ENCODE measurements around the gene ATXN7L1.
"Not testable (repeated sequence)": the region's sequence is repeated elsewhere in the genome, so short reads cannot be mapped to it uniquely, and the experiment has no call there.

Gene ATXN7L1

DNA sequence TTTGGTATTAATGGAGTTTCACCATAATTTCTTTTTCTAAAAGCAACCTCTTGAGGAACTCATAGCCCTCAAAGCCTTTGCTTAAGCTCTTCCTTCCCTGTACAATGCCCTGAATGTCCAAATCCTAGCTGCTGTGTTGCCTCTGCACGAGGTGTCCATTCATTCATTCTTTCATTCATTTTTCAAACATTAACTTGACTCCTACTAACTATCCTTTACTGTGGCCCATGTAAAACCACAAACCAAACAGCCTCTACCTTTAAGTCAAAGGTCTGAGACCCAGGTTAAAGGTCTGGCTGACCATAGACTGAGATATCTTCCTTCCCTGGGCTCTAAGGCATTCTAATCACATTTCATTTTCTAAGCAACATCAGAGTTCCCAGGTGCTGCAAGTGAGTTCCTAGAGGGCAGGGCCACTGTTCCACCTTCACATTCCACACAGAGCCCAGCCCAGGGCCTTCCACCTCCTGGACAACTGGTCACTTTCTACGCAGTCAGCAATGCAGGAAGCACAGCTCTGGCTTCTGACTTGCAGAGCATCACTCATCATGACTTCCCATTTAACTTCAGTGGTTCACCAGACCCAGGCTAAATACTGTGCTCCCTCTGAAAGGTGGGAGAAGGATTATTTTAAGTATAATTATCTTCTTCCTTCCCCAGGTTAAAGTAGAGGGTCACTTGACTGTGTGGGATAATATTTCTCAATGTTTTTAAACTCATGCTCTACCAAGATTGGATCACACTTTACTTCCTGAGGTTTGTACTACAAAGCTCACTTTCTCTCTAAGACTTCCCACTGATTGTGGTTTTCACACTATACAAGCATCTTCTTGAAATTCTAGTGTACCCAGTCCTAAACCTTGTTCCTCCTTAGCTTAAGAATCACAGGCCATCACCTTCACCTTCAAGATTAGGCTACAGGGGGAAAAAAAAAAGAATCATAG, 19.1 kb downstream of the ATXN7L1 start:
- no peak for DNase-seq

DNA sequence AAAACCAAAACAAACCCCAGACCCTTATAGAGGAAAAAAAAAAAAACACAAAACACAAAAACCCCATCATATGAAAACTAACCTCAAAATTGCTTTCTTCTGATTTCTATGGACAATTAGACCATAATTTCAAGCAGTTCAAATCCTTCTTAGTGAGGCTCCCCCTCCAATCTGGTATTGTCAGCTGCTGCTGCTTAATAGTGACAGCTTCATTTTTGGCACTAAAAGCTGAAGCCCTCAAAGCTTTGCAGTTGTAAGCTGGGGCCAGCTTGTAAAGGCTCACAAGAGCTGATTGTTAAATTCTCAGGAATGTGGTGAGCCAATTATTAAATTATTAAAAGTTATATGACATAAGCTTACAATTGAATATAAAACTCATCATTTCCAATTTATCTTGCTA, 21.9 kb downstream of the ATXN7L1 start:
- DNase-seq: no peak

DNA sequence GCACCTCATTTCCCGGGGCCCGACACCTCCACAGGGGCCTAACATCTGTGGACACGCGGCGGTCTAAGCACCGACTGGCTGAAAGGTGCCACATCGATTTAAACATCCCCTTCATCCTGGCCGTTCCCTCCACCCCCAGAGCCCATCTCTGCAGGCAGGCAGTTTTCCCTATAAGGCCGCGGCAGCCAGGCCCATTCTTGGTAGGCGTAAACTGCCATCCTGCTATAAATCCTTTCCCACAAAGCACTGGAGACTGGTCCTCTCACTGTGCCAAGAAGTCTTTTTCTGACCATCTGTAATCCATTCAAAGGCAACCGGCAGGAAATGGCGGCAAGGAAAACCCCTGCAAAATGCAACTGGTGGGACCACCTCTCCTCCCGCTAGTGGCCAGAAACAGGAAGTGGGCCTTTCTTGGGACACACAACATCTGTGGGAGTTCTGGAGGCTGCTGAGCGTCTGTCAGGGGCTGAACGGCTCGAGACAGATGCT, 22.4 kb downstream of the ATXN7L1 start:
- no peak for DNase-seq

DNA sequence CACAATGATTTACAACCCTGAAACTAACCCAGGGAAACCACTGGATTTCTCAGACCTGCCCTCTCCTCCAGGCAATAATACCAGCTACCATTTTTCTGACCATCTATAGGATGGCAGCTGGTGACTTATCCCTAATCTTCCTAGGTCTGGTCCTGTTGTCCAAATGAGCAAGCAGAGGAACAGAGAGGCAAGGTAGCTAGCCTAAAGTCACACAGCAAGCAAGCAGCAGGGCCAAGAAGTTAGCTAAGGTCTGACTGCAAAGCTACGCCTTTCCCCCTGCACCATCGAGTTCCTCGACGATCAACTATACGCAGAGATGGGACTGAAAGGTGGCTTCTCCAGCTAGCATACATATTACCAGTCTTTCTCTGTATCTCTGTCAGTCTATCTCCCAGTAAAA, 25.3 kb downstream of the ATXN7L1 start:
- DNase-seq: no peak

DNA sequence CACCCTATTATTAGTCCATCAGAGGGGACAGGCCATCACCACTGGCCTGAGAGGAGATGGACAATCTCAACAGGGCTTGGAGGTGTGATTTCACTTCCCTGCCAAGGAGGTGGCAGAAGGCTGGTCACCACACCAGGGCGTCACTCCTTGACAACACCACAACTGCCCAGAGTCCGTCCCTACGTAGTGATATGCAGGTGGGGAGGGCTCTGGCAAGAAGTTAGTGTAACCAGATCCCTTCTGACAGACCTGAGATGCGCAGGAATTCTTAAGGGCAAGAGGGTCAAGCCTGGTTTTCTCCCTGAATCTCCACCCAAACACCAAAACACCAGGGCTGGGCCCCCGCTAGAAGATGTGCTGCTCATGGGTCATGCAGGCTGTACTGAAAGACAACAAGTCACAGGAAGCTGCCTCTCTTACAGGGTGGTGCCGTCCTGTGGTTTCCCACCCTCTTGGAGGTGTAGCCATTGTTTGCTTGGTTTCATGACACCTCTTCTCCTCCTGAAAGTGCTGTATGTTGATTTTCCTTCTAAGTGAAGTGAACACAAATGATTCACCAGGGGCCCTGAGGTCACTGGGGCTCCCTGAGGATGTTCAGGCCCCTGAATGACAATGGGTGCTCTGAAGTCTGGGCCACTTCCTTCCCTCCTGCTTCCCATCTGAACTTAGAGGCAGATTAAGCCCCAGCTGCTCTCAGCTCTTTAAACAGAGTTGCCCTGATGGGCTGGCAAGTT, 27.1 kb downstream of the ATXN7L1 start:
- peak; percentile 30 to 49 for DNase-seq

DNA sequence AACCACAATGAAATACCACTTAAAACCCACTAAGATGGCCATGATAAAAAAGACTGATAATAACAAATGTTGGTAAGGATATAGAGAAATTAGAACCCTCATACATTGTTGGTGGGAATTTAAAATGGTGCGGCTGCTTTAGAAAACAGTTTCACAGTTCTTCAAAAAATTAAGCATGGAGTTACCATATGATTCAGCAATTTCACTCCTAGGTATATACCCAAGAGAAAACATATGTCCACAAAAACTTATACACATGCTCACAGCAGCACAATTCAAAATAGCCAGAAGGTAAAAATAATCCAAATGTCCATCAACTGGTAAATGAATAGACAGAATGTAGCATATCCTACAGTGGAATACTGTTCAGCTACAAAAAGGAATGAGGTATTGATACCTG, 30.0 kb downstream of the ATXN7L1 start:
- DNase-seq: no peak

DNA sequence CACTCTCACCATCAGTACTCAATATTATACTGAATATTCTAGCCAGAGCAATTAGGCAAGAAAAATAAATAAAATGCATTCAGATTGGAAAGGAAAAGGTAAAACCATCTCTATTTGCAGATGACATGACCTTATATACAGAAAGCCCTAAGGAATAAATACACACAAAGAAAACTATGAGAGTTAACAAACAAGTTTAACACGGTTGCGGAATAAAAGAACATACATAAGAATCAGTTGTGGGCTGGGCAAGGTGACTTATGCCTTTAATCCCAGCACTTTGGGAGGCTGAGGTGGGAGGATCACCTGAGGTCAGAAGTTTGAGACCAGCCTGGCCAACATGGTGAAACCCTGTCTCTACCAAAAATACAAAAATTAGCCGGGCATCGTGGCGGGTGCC, 31.7 kb downstream of the ATXN7L1 start:
- not testable (repeated sequence) for DNase-seq

DNA sequence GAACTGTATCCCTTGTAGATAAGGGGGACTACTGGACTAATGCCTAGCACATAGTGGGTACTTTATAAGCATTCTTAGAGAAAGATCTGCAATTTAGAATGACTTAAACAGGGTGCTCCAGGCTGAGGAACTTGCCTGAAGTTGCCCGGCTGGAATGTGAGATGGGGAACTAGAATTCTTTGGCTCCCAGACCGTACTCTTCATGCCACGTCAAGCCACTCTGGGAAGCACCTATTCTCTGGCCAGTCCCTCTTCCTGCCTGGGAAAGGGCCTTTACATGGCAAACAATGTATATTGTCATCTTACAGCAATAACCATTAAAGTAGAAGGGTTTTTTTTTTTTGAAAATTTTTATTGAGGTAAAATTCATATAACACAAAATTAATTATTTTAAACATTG, 34.5 kb downstream of the ATXN7L1 start:
- no peak for DNase-seq

DNA sequence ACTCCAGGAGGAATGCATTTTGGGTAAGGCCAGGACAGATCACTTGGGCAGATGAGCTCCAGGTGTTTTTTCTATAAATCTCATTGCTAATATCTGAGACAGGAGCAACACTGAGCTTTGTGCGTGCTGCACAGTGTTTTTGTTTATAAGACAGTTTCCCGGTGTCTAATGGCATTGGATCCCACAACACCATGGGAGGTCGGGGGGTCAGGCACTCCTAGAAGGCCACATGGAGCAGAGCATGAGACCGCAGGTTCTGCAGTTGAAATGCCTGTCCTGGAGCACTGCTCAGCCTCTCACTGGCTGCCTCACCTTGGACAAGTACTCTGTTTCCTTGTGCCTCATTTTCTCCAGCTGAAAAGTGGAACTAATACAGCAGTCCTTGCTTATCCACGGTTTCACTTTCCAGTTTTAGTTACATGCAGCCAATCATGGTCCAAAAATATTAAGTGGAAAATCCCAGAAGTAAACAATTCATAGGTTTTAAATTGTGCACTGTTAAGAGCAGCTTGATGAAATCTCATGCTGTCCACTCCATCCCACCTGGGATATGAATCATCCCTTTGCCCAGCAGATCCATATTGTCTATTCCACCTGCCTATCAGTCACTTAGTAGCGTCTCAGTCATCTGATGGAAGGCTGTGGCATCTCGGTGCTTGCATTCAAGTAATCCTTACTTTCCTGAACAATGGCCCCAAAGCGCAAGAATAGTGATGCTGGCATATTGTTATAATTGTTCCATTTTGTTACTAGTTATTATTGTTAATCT, 35.2 kb downstream of the ATXN7L1 start:
- no peak for DNase-seq

DNA sequence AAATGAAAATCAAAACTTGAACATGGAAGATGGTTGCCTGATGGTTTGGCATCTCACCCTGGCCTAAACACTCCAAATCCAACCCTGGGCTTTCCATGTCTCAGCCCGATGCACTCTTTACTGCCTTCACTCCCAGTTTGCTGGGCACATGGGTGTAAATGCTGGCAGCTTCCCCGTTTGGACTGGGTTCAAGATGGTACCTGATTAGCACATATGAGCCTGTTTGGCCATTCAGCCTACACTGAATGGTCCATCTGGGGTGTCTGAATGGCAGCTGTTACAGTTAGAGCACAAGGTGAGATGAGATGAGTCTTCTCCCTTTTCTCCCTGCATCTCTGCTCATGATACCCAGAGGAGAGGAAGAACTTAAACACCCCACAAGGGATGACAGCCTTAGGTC, 37.1 kb downstream of the ATXN7L1 start:
- DNase-seq: no peak

DNA sequence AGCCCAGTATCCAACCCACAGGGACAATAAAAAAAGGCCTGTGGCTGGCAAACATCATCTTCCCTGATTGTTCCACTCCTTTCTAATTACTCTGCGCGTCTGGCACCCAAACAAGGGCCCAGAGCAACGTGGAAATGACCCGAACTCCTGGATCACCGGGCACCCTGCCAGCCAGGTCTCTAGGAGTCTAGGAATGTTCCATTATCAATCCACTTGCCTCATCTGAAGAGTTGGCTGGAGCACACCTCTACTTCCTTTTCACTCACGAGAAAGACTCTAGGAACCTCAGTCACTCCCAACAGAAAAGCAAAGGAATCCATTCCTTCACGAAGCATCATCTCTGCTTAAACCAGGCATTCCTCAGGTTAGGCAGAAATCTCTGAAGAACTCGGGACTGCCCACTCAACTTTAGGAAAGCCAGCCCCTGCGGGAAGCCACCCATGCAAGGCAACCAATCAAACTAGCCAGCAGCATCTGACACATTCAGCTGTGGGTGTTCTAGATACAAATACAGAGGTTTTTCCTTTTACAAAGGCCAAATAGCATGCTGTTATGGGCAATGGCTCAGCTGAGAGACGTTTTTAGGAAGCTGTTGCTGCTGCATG, 37.7 kb downstream of the ATXN7L1 start:
- DNase-seq: no peak

DNA sequence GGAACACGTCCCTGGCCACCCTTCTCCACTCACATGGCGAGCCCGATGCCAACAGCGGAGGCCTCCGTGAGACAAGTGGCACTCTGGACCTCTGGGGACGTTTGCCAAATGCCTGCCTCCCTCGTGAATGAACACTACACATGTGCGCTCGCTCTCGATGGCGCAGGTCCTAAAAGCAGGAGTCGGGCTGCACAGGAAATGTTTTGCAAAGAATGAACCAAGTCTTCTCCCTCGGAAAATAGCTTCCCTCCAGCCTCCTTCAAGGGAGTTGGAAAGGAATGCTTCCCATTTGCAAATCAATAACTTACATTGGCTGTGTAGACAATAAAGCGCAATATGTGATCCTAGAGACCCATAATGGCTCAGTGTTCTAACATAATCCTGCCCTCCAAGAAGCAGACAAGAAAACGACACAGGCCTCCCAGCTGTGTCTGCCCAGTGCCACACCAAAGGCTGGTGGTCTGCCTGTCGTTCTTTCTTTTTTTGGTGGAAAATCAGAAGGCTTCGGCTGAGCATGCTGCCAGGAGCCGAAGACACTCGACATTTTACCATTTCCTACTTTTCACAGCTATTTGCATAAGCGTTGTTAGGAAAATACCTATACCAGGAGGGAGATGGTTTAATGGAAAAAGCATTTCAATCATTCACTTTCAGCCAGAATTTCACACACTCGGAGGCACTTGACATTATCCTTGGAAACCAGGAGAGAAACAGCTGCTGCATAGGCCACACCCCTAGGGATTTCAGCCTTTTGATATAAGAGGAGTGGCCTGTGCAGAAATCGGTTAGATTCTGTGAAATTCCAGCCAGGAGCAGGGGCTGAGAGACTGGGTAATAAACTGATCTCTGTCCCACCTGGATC, 38.4 kb downstream of the ATXN7L1 start:
- DNase-seq: no peak

DNA sequence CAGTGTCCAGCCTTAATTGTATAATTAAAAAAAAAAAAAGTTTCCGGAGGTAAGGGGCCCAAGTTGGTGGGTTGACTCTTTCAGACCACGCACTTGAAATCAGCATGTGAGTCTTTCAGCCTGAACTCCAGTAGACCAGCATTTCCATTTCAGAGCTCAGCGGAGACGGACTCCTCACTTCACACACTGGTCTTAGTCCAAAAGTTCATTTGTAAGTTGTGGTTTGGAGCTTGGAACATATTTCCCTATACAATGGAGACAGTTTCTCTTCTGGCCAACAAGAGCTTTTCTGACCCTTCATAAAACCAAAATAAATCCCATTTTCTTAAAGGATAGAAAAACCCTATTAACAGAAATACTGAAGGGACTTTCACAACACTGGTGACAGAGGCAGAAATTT, 41.0 kb downstream of the ATXN7L1 start:
- DNase-seq: no peak

DNA sequence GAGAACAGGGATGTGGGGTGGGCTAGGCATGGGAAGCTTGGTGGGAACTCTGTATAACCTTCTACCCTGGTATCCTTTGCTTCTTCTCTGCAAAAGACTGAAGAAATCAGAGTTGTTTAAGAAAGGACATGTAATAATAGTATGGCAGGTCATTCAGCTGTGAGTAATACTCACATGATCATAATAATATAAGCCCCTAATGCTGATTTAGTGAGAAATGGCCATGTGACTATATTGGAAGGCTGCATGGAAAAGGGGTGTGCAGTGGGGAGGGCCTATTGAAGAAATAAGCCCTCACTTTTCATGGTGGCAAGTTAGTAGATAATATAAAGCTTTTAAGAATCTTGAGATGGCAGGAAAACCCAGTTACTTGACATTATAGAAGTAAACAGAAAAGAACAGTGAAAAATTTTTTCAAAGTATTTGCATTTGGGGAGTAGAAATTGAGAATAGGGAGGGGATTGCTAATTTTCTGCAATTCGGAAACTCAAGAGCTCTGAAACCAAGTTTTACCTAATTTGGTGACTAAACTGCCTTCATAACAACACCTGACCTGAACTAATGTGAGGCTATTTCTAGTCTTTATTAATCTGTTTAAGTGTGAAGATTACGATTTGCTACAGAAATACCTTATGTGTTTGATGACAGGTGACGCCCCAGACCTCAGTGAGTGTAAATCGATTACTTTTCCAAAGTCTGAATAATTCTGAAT, 44.4 kb downstream of the ATXN7L1 start:
- DNase-seq: no peak

DNA sequence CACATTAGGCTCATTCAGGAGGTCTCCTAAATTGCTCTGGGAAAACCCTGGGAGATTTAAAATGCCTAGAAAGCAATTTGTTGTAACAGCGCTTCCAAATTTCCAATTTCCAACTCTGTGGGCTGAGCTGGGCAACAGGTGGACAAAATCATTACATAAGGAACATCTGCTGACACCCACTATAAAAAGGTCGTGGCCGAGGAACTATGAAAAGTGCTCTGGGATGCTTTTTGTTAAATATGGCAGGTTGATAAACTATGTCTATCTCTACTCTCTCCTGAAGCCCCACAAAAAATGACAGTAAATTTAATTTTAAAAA, 45.1 kb downstream of the ATXN7L1 start:
- DNase-seq: no peak

DNA sequence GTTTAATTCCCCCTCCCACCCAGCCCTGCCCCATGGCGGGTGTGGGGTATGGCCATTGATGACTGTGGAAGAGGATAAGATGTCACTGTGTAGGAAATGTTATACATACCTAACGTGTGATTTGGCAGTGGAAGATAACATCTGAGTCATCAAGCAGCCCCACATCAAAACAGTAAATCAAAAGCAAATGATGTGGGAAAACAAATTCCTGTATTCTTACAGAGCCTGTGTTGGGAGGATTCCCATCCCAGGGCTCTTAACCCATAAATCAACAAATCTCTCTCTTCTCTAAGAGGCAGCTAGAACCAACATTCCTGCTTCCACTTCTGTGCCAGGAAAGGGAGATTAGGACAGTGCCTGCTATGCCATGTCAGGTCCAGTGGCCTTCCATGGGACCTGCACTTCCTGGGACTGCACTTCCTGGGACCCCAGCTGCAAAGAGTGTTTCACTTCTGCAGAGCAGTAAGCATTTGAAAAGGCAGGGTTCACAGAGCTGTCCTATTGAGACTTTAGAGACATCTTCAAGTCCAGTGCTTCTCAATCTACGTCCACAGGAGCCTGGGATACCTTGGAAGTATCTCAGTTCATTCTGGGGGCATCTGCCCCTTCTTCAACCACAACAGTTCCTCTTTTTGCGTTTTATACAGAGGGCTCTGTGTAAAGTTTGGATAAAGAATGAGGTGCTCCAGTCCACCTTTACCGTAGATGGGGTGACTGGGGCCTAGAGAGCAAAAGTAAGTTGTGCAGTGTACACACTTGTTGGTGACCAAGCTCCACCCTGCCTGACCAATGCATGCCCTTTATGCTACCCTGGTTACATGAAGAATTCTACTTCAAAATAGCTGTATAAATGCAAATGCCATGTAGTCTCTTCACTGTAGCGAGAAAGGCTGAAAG, 45.7 kb downstream of the ATXN7L1 start:
- no peak for DNase-seq

DNA sequence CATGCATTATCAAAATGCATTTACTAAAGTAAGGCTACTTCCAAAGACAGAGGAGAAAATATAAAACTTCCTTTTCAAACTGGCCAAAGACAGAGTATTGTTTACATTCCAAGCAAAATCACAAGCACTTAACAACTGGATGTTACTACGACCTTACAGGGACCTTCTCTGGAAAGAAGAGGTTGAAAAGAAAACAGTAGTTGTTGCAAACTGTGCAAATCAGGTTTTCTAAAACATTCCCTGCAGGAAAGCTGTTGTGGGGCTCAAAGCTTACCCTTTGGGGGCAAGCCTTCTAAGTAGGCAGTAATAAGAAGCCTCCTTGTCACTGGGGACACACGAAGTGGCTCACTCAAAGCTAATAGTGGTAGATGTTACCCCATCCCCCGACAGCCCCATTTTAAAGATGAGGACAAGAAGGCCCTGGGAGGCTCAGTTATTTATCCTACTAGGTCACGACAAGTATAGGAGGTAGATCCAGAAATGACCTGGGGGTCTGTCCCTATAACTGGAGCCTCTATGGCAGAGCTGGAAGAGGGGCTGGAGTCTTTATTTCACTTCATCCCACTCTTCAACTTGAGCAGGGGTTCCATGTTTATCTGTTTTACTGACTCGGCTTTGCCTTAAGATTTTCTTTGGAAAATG, 46.6 kb downstream of the ATXN7L1 start:
- no peak for DNase-seq

DNA sequence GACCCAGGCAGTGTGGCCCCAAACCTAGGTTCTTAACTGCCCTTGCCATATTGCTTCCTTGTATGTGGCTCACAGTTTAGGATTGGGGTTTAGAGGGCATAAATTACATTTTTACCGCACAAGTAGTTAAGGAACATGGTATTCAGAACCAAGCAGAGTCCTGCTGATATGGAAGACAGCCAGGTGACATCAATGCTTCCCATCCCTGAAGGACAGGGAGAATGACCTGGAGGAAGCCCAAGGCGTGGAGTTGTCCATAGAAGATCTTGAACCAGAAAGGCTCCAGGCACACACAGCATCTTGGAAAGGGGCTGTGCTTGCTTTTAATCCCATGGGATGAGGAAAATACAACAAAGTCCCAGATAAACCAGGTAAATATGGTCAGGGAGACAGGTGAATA, 48.3 kb downstream of the ATXN7L1 start:
- no peak for DNase-seq

DNA sequence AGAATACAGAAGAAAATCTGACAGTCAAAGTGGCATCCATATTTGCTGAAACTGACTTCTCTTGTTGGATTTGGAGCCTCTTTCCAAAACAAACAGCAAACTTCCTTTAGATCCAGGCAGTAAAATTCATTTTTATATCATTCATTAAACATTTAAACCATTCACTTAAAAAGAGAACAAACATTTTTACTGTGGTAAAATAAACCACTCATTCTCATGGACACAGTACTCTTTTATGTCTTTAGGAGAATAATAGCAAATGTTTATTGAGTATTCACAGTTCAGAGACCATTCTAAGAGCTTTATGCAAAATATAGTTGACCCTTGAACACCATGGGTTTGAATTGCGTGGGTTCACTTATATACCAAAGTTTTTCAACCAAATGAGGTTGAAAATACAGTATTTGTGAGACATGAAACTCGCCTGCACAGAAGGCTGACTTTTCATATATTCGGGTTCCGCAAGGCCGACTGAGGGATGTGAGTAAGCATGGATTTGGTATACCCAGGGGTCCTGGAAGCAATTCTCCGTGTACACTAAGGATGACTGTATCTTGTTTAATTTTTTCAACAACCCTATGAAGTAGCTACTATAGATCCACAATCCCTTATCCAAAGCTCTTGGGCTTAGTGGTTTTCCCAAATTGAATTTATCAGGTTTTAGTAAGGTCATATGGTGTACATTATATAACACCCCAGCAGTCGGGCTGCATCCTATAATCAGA, 49.1 kb downstream of the ATXN7L1 start:
- no peak for DNase-seq

All from stimulated activated CD4-positive, alpha-beta T cell treated with anti-CD3 and anti-CD28 coated beads, Interleukin-4, amount 100 ng/mL, for 4 hours (primary cell).